GM04503 (cell line): ENCODE results near the gene TFAP2E.

Experiments
- DNase-seq: peaks from one replicate; pipeline ENCODE4 v3.0.0-alpha.2; 2012; ENCODE audit warnings: low read depth

The TFAP2E gene

GRCh38 chr1:35573198-35574124 is at the start of gene TFAP2E:
TSS of gene TFAP2E (plus strand) at chr1:35573314. CDS start at chr1:35573578, 264 bp downstream.
- DNase-seq = no peak

- DNase-seq = no peak
Observed at GRCh38 chr1:35524106-35524505, 49.0 kb upstream of the TFAP2E start.

GRCh38 chr1:35530168-35530567 is 42.9 kb upstream of the TFAP2E start:
- DNase-seq = no peak

GRCh38 chr1:35530946-35531345 is 42.2 kb upstream of the TFAP2E start:
- no peak for DNase-seq

- DNase-seq = no peak
Observed at GRCh38 chr1:35531368-35531767, 41.7 kb upstream of the TFAP2E start.

- DNase-seq = no peak
Observed at GRCh38 chr1:35532497-35533223, 40.5 kb upstream of the TFAP2E start.

GRCh38 chr1:35533586-35533985 is 39.5 kb upstream of the TFAP2E start:
- no peak for DNase-seq

GRCh38 chr1:35535243-35535642 is 37.9 kb upstream of the TFAP2E start:
- DNase-seq = no peak

- no peak for DNase-seq
Observed at GRCh38 chr1:35536556-35537162, 36.5 kb upstream of the TFAP2E start.

GRCh38 chr1:35537806-35538205 is 35.3 kb upstream of the TFAP2E start:
- no peak for DNase-seq

- no peak for DNase-seq
Observed at GRCh38 chr1:35539073-35539823, 33.9 kb upstream of the TFAP2E start.

GRCh38 chr1:35539824-35540261 is 33.3 kb upstream of the TFAP2E start:
- DNase-seq = no peak

GRCh38 chr1:35544976-35545375 is 28.1 kb upstream of the TFAP2E start:
- no peak for DNase-seq

GRCh38 chr1:35546614-35547013 is 26.5 kb upstream of the TFAP2E start:
- no peak for DNase-seq

GRCh38 chr1:35553851-35554250 is 19.3 kb upstream of the TFAP2E start:
- DNase-seq = no peak

- no peak for DNase-seq
Observed at GRCh38 chr1:35554266-35555211, 18.6 kb upstream of the TFAP2E start.

- DNase-seq = no peak
Observed at GRCh38 chr1:35555212-35555584, 17.9 kb upstream of the TFAP2E start.

- peak; percentile 57 for DNase-seq
Observed at GRCh38 chr1:35555601-35556477, 17.3 kb upstream of the TFAP2E start.

- no peak for DNase-seq
Observed at GRCh38 chr1:35556484-35557117, 16.5 kb upstream of the TFAP2E start.
